Stimulated activated CD8-positive, alpha-beta memory T cell treated with anti-CD3 and anti-CD28 coated beads, Interleukin-4, amount 100 ng/mL, for 4 hours (primary cell): ENCODE data around the gene APCDD1L.
"Not testable (repeated sequence)": the region's sequence is repeated elsewhere in the genome, so short reads cannot be mapped to it uniquely, and the experiment has no call there.

ENCODE experiments used
- DNase-seq, 2 donors: peaks; one replicate each; pipeline ENCODE4 v3.0.0-alpha.2; 2020; ENCODE audit warnings: low read depth in 2 of 2, low spot score in 1 of 2

The APCDD1L gene

GRCh38 chr20:58545565-58546415 is 30.6 kb upstream of the APCDD1L start:
- no peak for DNase-seq

GRCh38 chr20:58544891-58545290 is 29.7 kb upstream of the APCDD1L start:
- no peak for DNase-seq

- DNase-seq, result no peak
Measured at GRCh38 chr20:58544286-58544685, 29.1 kb upstream of the APCDD1L start.

GRCh38 chr20:58543274-58543673 is 28.1 kb upstream of the APCDD1L start:
- DNase-seq, result no peak

- DNase-seq, result no peak
Measured at GRCh38 chr20:58542411-58543095, 27.4 kb upstream of the APCDD1L start.

- not testable (repeated sequence) for DNase-seq
Measured at GRCh38 chr20:58542034-58542410, 26.8 kb upstream of the APCDD1L start.

GRCh38 chr20:58538752-58539151 is 23.6 kb upstream of the APCDD1L start:
- no peak for DNase-seq

GRCh38 chr20:58537831-58538230 is 22.6 kb upstream of the APCDD1L start:
- no peak for DNase-seq

- no peak for DNase-seq
Measured at GRCh38 chr20:58536289-58536688, 21.1 kb upstream of the APCDD1L start.

- no peak for DNase-seq
Measured at GRCh38 chr20:58531657-58532056, 16.5 kb upstream of the APCDD1L start.

- no peak for DNase-seq
Measured at GRCh38 chr20:58531063-58531462, 15.9 kb upstream of the APCDD1L start.

- no peak for DNase-seq
Measured at GRCh38 chr20:58528412-58528811, 13.2 kb upstream of the APCDD1L start.

- DNase-seq, result no peak
Measured at GRCh38 chr20:58526411-58526810, 11.2 kb upstream of the APCDD1L start.

- no peak for DNase-seq
Measured at GRCh38 chr20:58524814-58525213, 9.6 kb upstream of the APCDD1L start.

- no peak for DNase-seq
Measured at GRCh38 chr20:58523971-58524315, 8.7 kb upstream of the APCDD1L start.

- DNase-seq, result no peak
Measured at GRCh38 chr20:58523072-58523970, 8.1 kb upstream of the APCDD1L start.

- no peak for DNase-seq
Measured at GRCh38 chr20:58522666-58523065, 7.5 kb upstream of the APCDD1L start.

GRCh38 chr20:58521763-58522162 is 6.6 kb upstream of the APCDD1L start:
- DNase-seq, result no peak

- DNase-seq, result no peak
Measured at GRCh38 chr20:58519940-58520712, 4.9 kb upstream of the APCDD1L start.

- DNase-seq, result no peak
Measured at GRCh38 chr20:58518896-58519593, 3.8 kb upstream of the APCDD1L start.
